ENCODE data around the gene GLT1D1.

The GLT1D1 gene

GRCh38 chr12:128970110-128970509 lies 116.8 kb downstream of the GLT1D1 start:
- TF ChIP-seq RARB (CRISPR knock-in tag; IDR thresholded peaks at IDR 0.05) (no peak), TOX (CRISPR knock-in tag; IDR thresholded peaks at IDR 0.05; ENCODE audit: borderline replicate concordance) (no peak), ZFP3 (CRISPR knock-in tag; IDR thresholded peaks at IDR 0.05) (no peak), PPARA (CRISPR knock-in tag; IDR thresholded peaks at IDR 0.05; ENCODE audit: borderline replicate concordance) (no peak), ZNF8 (CRISPR knock-in tag; IDR thresholded peaks at IDR 0.05) (no peak), BACH2 (CRISPR knock-in tag; IDR thresholded peaks at IDR 0.05; ENCODE audit: borderline replicate concordance) (no peak), SNAI2 (CRISPR knock-in tag; IDR thresholded peaks at IDR 0.05) (no peak), PATZ1 (CRISPR knock-in tag; IDR thresholded peaks at IDR 0.05; ENCODE audit: borderline replicate concordance) (no peak), ISL1 (CRISPR knock-in tag; IDR thresholded peaks at IDR 0.05) (no peak), TSHZ2 (CRISPR knock-in tag; IDR thresholded peaks at IDR 0.05) (no peak), POU6F1 (CRISPR knock-in tag; IDR thresholded peaks at IDR 0.05; ENCODE audit: borderline replicate concordance, low read depth) (no peak), ZNF565 (CRISPR knock-in tag; conservative IDR thresholded peaks at IDR 0.05; ENCODE audit: low read depth) (no peak)
- ATAC-seq, result no peak

GRCh38 chr12:128970941-128971340 lies 117.7 kb downstream of the GLT1D1 start:
- no peak for TF ChIP-seq ZNF565 (CRISPR knock-in tag; conservative IDR thresholded peaks at IDR 0.05; ENCODE audit: low read depth)
- no peak for TF ChIP-seq TOX (CRISPR knock-in tag; IDR thresholded peaks at IDR 0.05; ENCODE audit: borderline replicate concordance)
- no peak for TF ChIP-seq CSDC2 (CRISPR knock-in tag; IDR thresholded peaks at IDR 0.05)
- ATAC-seq, result no peak

- ATAC-seq, result no peak
- TF ChIP-seq ZFP30 (CRISPR knock-in tag; IDR thresholded peaks at IDR 0.05) (no peak), SNAI2 (CRISPR knock-in tag; IDR thresholded peaks at IDR 0.05) (no peak), TSHZ2 (CRISPR knock-in tag; IDR thresholded peaks at IDR 0.05) (no peak), TCF4 (CRISPR knock-in tag; IDR thresholded peaks at IDR 0.05; ENCODE audit: borderline replicate concordance) (no peak), ARNTL (CRISPR knock-in tag; IDR thresholded peaks at IDR 0.05; ENCODE audit: borderline replicate concordance, low read depth) (no peak), BACH2 (CRISPR knock-in tag; IDR thresholded peaks at IDR 0.05; ENCODE audit: borderline replicate concordance) (no peak), PPARA (CRISPR knock-in tag; IDR thresholded peaks at IDR 0.05; ENCODE audit: borderline replicate concordance) (no peak), TOX (CRISPR knock-in tag; IDR thresholded peaks at IDR 0.05; ENCODE audit: borderline replicate concordance) (no peak), POU6F1 (CRISPR knock-in tag; IDR thresholded peaks at IDR 0.05; ENCODE audit: borderline replicate concordance, low read depth) (no peak), CSDC2 (CRISPR knock-in tag; IDR thresholded peaks at IDR 0.05) (no peak), RARB (CRISPR knock-in tag; IDR thresholded peaks at IDR 0.05) (no peak), OSR1 (CRISPR knock-in tag; IDR thresholded peaks at IDR 0.05) (no peak), ZNF8 (CRISPR knock-in tag; IDR thresholded peaks at IDR 0.05) (no peak)
Measured at GRCh38 chr12:128971802-128972201, 118.5 kb downstream of the GLT1D1 start.
